HG02610 (cell line): Measurements from ENCODE around the gene ATP6V1G2.
A peak's percentile ranks its signal among the peaks of the same experiment; 100 is the strongest.
"Not testable (repeated sequence)": the region's sequence is repeated elsewhere in the genome, so short reads cannot be mapped to it uniquely, and the experiment has no call there.

Experiments
- ATAC-seq: cut with Tn5 transposase; IDR thresholded peaks from one replicate; pipeline ENCODE4 v1.9.1; 2021; ENCODE audit warnings: mild to moderate bottlenecking, moderate library complexity; ENCODE audit not compliant: unreplicated experiment

ATP6V1G2 gene

GRCh38 chr6:31546339-31546957, at the start of gene ATP6V1G2:
Gene ATP6V1G2 (minus strand): TSS chr6:31546608. CDS start chr6:31546559, 49 bp downstream.
- ATAC-seq = peak; percentile 38

GRCh38 chr6:31592396-31592771, 46.0 kb upstream of the ATP6V1G2 start:
- ATAC-seq = no peak

- not testable (repeated sequence) for ATAC-seq
Observed at GRCh38 chr6:31590691-31591090, 44.3 kb upstream of the ATP6V1G2 start.

GRCh38 chr6:31588871-31589650, 42.7 kb upstream of the ATP6V1G2 start:
- ATAC-seq = no peak

- ATAC-seq = no peak
Observed at GRCh38 chr6:31587791-31588777, 41.7 kb upstream of the ATP6V1G2 start.

GRCh38 chr6:31586599-31587281, 40.3 kb upstream of the ATP6V1G2 start:
- peak; percentile 34 for ATAC-seq

GRCh38 chr6:31586008-31586407, 39.6 kb upstream of the ATP6V1G2 start, which contains the start of gene LST1:
Gene LST1 (plus strand): TSS chr6:31586277. CDS start chr6:31587300, 1,023 bp downstream.
- ATAC-seq = no peak

- ATAC-seq = no peak
Observed at GRCh38 chr6:31585491-31585890, 39.1 kb upstream of the ATP6V1G2 start.

- ATAC-seq = no peak
Observed at GRCh38 chr6:31582230-31582643, 35.8 kb upstream of the ATP6V1G2 start, which contains the start of gene LTB. Gene LTB (minus strand): TSS chr6:31582424. CDS start chr6:31582417, 7 bp downstream.

GRCh38 chr6:31581434-31582229, 35.2 kb upstream of the ATP6V1G2 start:
- ATAC-seq = no peak

GRCh38 chr6:31580807-31581433, 34.5 kb upstream of the ATP6V1G2 start:
- peak; percentile 57 for ATAC-seq

- ATAC-seq = no peak
Observed at GRCh38 chr6:31580438-31580740, 34.0 kb upstream of the ATP6V1G2 start.

- ATAC-seq = no peak
Observed at GRCh38 chr6:31579546-31580437, 33.4 kb upstream of the ATP6V1G2 start.

GRCh38 chr6:31579119-31579505, 32.7 kb upstream of the ATP6V1G2 start:
- ATAC-seq = no peak

GRCh38 chr6:31578184-31579118, 32.0 kb upstream of the ATP6V1G2 start:
- ATAC-seq = no peak

GRCh38 chr6:31577579-31577966, 31.2 kb upstream of the ATP6V1G2 start:
- ATAC-seq = no peak

GRCh38 chr6:31576897-31577578, 30.6 kb upstream of the ATP6V1G2 start:
- no peak for ATAC-seq
